DND-41 (cell line): ENCODE measurements around the gene EIF4EBP2.

ENCODE experiments used
- ATAC-seq: fragments of 200-7000 bp; cut with Tn5 transposase; 3 replicates; pipeline ENCODE4 v1.9.1; 2021; ENCODE audit warnings: low read depth; ENCODE audit not compliant: insufficient read depth
- DNase-seq: peaks from one replicate; pipeline ENCODE4 v3.0.0-alpha.2; 2020
- H2AFZ ChIP-seq: 2 replicates; pipeline ENCODE4 v1.6.0; 2012; ENCODE audit warnings: low read depth, low read length
- H3K27ac ChIP-seq: 2 replicates; pipeline ENCODE4 v1.5.1; 2012; ENCODE audit warnings: low read length, inconsistent platforms
- H3K27me3 ChIP-seq: fragments of 200-600 bp; sonication (generic); 2 replicates; pipeline ENCODE4 v1.6.0; 2012; ENCODE audit warnings: low read length, mild to moderate bottlenecking, inconsistent platforms; ENCODE audit not compliant: insufficient read depth, poor library complexity
- H3K36me3 ChIP-seq: 2 replicates; pipeline ENCODE4 v1.5.1; 2012; ENCODE audit warnings: low read length, inconsistent platforms; ENCODE audit not compliant: insufficient read depth
- H3K4me1 ChIP-seq: 2 replicates; pipeline ENCODE4 v1.5.1; 2012; ENCODE audit warnings: mild to moderate bottlenecking, low read length; ENCODE audit not compliant: insufficient read depth
- H3K4me2 ChIP-seq: 2 replicates; pipeline ENCODE4 v1.6.0; 2012; ENCODE audit warnings: mild to moderate bottlenecking, moderate library complexity, low read length, inconsistent platforms; ENCODE audit not compliant: insufficient read depth
- H3K4me3 ChIP-seq, 2 experiments: fragments of 200-600 bp in 1 of 2; shearing (Covaris generic) in 1 of 2; 2 replicates each; pipeline ENCODE4 v1.5.1; 2012 to 2016; ENCODE audit warnings: inconsistent platforms in 2 of 2, low read length in 2 of 2, mild to moderate bottlenecking in 2 of 2, low read depth in 1 of 2, moderate library complexity in 1 of 2
- H3K79me2 ChIP-seq: 2 replicates; pipeline ENCODE4 v1.6.0; 2012; ENCODE audit warnings: low read length, inconsistent platforms; ENCODE audit not compliant: insufficient read depth
- H3K9ac ChIP-seq: 2 replicates; pipeline ENCODE4 v1.6.0; 2012; ENCODE audit warnings: low read depth, mild to moderate bottlenecking, inconsistent platforms, low read length, moderate library complexity
- H3K9me3 ChIP-seq: 2 replicates; pipeline ENCODE4 v1.5.1; 2012; ENCODE audit warnings: low read length, moderate library complexity, mild to moderate bottlenecking, inconsistent platforms; ENCODE audit not compliant: insufficient read depth, severe bottlenecking
- H4K20me1 ChIP-seq: 2 replicates; pipeline ENCODE4 v1.6.0; 2012; ENCODE audit warnings: low read length; ENCODE audit not compliant: insufficient read depth
- EZH2 ChIP-seq: IDR thresholded peaks from 3 replicates; pipeline ENCODE4 v1.6.1; 2012; ENCODE audit warnings: borderline replicate concordance, low read depth, mild to moderate bottlenecking, moderate library complexity, low read length, inconsistent platforms; ENCODE audit not compliant: severe bottlenecking
- TF ChIP-seq, protein P1 (sequence below): IDR thresholded peaks from 2 replicates; pipeline ENCODE4 v1.5.1; 2012; ENCODE audit warnings: borderline replicate concordance, low read length, moderate library complexity, mild to moderate bottlenecking; ENCODE audit not compliant: poor library complexity, severe bottlenecking; ENCODE audit errors: extremely low read depth

The EIF4EBP2 gene

DNA sequence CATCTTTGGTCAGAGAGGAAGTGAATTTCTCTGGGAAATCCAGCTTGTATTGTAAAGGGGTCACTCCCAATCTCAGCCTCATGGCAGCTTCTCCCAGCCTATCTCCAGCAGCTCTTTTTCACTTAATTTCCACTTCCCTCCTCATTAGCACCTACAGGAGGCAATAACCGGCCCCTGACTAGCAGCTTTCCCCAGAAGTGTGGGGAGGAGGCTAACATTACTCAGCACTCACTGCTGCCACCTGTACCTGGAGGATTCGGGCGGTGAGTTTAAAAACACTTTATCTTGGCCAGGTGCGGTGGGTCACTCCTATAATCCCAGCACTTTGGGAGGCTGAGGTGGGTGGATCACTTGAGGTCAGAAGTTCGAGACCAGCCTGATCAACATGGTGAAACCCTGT is 33.8 kb downstream of the EIF4EBP2 start:
- DNase-seq = no peak
- no peak for ATAC-seq

DNA sequence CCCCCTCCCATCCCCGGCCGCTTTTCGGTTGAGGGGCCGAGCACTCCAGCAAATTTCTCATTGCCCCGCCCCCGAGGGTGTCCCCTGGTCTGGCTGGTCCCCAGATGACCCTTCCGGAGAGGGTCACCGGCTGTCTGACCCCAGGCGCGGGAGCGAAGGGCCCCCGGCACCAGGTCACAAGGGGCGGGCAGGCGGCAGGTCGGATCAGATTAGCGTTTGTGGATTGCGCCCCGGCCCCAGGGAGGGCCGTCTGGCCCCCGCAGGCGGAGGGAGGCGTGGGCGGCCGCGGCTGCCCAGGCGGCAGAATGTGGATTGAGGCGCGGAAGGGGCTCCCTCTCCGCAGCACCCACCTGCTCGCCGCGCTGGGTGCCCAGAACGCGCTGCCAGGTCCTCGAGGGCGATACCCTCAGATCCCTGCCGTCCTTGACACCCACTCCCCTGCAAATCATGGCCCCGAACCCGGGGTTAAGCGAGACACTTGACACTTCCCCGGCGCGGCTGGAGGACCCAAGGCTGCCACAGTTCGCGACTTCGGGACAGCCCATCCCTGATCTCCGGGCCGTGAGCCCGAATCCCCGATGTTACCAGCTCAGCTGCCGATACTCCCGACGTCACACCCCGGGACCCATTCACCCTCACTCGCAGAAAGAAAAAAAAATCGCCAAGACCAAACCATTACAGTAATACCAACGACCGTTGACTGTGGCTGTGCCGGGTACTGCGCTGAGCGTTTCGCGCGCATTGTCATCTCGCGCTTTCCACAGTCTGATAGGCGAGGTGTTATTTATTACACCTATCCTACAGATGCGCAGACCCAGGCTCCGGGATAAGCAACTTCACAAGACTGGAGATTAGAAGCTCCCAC is 36.6 kb downstream of the EIF4EBP2 start:
- H3K4me1 ChIP-seq = no peaks in the 10 kb centered on the region
- H3K79me2 ChIP-seq = no peaks in the 10 kb centered on the region
- H3K9ac ChIP-seq = no peak overlapping the region
- no peak overlapping the region for H3K27ac ChIP-seq
- H2AFZ ChIP-seq = no peak overlapping the region
- ATAC-seq (no peak), DNase-seq (no peak)
- no peaks in the 10 kb centered on the region for H3K27me3 ChIP-seq
- no peaks in the 10 kb centered on the region for H3K9me3 ChIP-seq
- no peaks in the 10 kb centered on the region; the same call in 1 of the 2 replicates for H4K20me1 ChIP-seq
- no peak for TF ChIP-seq EZH2
- TF ChIP-seq, protein P1, sequence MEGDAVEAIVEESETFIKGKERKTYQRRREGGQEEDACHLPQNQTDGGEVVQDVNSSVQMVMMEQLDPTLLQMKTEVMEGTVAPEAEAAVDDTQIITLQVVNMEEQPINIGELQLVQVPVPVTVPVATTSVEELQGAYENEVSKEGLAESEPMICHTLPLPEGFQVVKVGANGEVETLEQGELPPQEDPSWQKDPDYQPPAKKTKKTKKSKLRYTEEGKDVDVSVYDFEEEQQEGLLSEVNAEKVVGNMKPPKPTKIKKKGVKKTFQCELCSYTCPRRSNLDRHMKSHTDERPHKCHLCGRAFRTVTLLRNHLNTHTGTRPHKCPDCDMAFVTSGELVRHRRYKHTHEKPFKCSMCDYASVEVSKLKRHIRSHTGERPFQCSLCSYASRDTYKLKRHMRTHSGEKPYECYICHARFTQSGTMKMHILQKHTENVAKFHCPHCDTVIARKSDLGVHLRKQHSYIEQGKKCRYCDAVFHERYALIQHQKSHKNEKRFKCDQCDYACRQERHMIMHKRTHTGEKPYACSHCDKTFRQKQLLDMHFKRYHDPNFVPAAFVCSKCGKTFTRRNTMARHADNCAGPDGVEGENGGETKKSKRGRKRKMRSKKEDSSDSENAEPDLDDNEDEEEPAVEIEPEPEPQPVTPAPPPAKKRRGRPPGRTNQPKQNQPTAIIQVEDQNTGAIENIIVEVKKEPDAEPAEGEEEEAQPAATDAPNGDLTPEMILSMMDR = no peak
- no peak overlapping the region for H3K4me3 ChIP-seq
- no peaks in the 10 kb centered on the region for H3K36me3 ChIP-seq
- H3K4me2 ChIP-seq = no peak overlapping the region

More for the DNA sequence above, 33.8 kb downstream of the EIF4EBP2 start:
- no peak overlapping the region for H3K4me3 ChIP-seq
- H3K79me2 ChIP-seq = no peaks in the 10 kb centered on the region
- no peak overlapping the region for H2AFZ ChIP-seq
- H3K27ac ChIP-seq = no peak overlapping the region
- no peak overlapping the region for H3K9ac ChIP-seq
- H3K9me3 ChIP-seq = no peaks in the 10 kb centered on the region
- H3K27me3 ChIP-seq = no peaks in the 10 kb centered on the region
- no peaks in the 10 kb centered on the region for H3K4me1 ChIP-seq
- H3K4me2 ChIP-seq = no peak overlapping the region
- no peak for TF ChIP-seq EZH2
- TF ChIP-seq, protein P1 = no peak
- H3K36me3 ChIP-seq = no peaks in the 10 kb centered on the region
- H4K20me1 ChIP-seq = peaks cover 1% of the 10 kb centered on the region; the same call in 1 of the 2 replicates

- no peaks in the 10 kb centered on the region for H3K36me3 ChIP-seq
- H3K9ac ChIP-seq = no peak within 1 kb of the TSS
- H3K9me3 ChIP-seq = no peaks in the 10 kb centered on the region
- no peak within 1 kb of the TSS for H3K27ac ChIP-seq
- H3K4me1 ChIP-seq = no peaks in the 10 kb centered on the region
- ATAC-seq = no peak
- no peak within 1 kb of the TSS for H3K4me2 ChIP-seq
- H3K79me2 ChIP-seq = no peaks in the 10 kb centered on the region
- H3K27me3 ChIP-seq = no peaks in the 10 kb centered on the region
- TF ChIP-seq EZH2 = no peak
- TF ChIP-seq, protein P1 = no peak
- no peak within 1 kb of the TSS for H3K4me3 ChIP-seq
- DNase-seq = no peak
- H4K20me1 ChIP-seq = no peaks in the 10 kb centered on the region; the same call in 1 of the 2 replicates
- no peak within 1 kb of the TSS for H2AFZ ChIP-seq
These were observed 37.4 kb downstream of the EIF4EBP2 start, which contains the start of gene NODAL for GRCh38 chr10:70441161-70441894. Gene NODAL, minus strand, starts transcription at chr10:70441681. Its CDS starts 14 bp downstream, at chr10:70441667.
